HEK293 (cell line): ENCODE results near the gene SLC25A30.

ENCODE experiments used
- CTCF ChIA-PET: fragments of 350-600 bp; formaldehyde crosslinking; extraction: SDS; loops from one replicate; lab custom pipeline; 2021; ENCODE audit warnings: antibody characterized with exemption; lab: Yijun Ruan, JAX
- POLR2A ChIA-PET: fragments of 300-600 bp; formaldehyde crosslinking; extraction: SDS; loops from one replicate; lab custom pipeline; 2020; ENCODE audit warnings: antibody characterized with exemption, inconsistent platforms; lab: Yijun Ruan, JAX
- H3K27ac ChIP-seq: fragments of 200-500 bp; sonication (Bioruptor generic); 2 replicates; pipeline ENCODE4 v1.5.1; 2014; ENCODE audit warnings: low read depth, low read length, control low read depth, inconsistent platforms; ENCODE audit errors: extremely low read depth
- H3K36me3 ChIP-seq, 2 experiments: fragments of 200-500 bp in 1 of 2; sonication (Bioruptor generic) in 1 of 2; 1 replicate in 1 of 2; 2 replicates in 1 of 2; pipeline ENCODE4 v1.5.1; 2014 to 2017; ENCODE audit warnings: inconsistent platforms in 2 of 2, low read length in 2 of 2; ENCODE audit not compliant: control insufficient read depth in 2 of 2, insufficient read depth in 1 of 2
- H3K4me1 ChIP-seq: fragments of 200-500 bp; sonication (Bioruptor generic); 2 replicates; pipeline ENCODE4 v1.5.1; 2014; ENCODE audit warnings: mild to moderate bottlenecking, low read length, inconsistent platforms; ENCODE audit not compliant: control insufficient read depth, insufficient read depth
- H3K4me3 ChIP-seq: 2 replicates; pipeline ENCODE4 v1.5.1; 2011; ENCODE audit warnings: low read depth, mild to moderate bottlenecking, control low read depth, low read length, moderate library complexity
- H3K9me3 ChIP-seq: fragments of 200-500 bp; sonication (Bioruptor generic); 2 replicates; pipeline ENCODE4 v1.5.1; 2014; ENCODE audit warnings: low read depth, low read length, inconsistent platforms; ENCODE audit not compliant: control insufficient read depth, insufficient read depth
- INSM2 ChIP-seq: fragments of 450-650 bp; formaldehyde crosslinking; IDR thresholded peaks from 2 replicates; pipeline ENCODE4 v1.5.1; 2016; ENCODE audit warnings: missing biosample characterization, missing genetic modification characterization
- OSR2 ChIP-seq: fragments of 450-650 bp; formaldehyde crosslinking; IDR thresholded peaks from 2 replicates; pipeline ENCODE4 v1.5.1; 2016; ENCODE audit warnings: missing biosample characterization, missing genetic modification characterization
- PRDM6 ChIP-seq: fragments of 450-650 bp; formaldehyde crosslinking; IDR thresholded peaks from 2 replicates; pipeline ENCODE4 v1.5.1; 2017; ENCODE audit warnings: missing biosample characterization, missing genetic modification characterization
- SCRT2 ChIP-seq: fragments of 450-650 bp; formaldehyde crosslinking; IDR thresholded peaks from 2 replicates; pipeline ENCODE4 v1.5.1; 2016; ENCODE audit warnings: missing biosample characterization, missing genetic modification characterization
- TRIM28 ChIP-seq: IDR thresholded peaks from 2 replicates; pipeline ENCODE4 v1.6.1; 2011; ENCODE audit warnings: low read length, control low read depth, borderline replicate concordance
- ZBTB10 ChIP-seq: fragments of 450-650 bp; formaldehyde crosslinking; IDR thresholded peaks from 2 replicates; pipeline ENCODE4 v1.5.1; 2016; ENCODE audit warnings: missing biosample characterization, missing genetic modification characterization
- ZBTB44 ChIP-seq: fragments of 450-650 bp; IDR thresholded peaks from 2 replicates; pipeline ENCODE4 v1.5.1; 2018; ENCODE audit warnings: missing biosample characterization, mild to moderate bottlenecking, missing genetic modification characterization
- ZEB2 ChIP-seq: fragments of 450-650 bp; formaldehyde crosslinking; IDR thresholded peaks from 2 replicates; pipeline ENCODE4 v1.5.1; 2016; ENCODE audit warnings: missing biosample characterization, missing genetic modification characterization
- ZFP69B ChIP-seq: fragments of 450-650 bp; formaldehyde crosslinking; IDR thresholded peaks from 2 replicates; pipeline ENCODE4 v1.5.1; 2016; ENCODE audit warnings: missing biosample characterization, missing genetic modification characterization
- ZNF132 ChIP-seq: fragments of 450-650 bp; formaldehyde crosslinking; IDR thresholded peaks from 2 replicates; pipeline ENCODE4 v1.5.1; 2017; ENCODE audit warnings: missing biosample characterization, missing genetic modification characterization, borderline replicate concordance
- ZNF23 ChIP-seq: fragments of 450-650 bp; formaldehyde crosslinking; IDR thresholded peaks from 2 replicates; pipeline ENCODE4 v1.5.1; 2016; ENCODE audit warnings: missing biosample characterization, missing genetic modification characterization, borderline replicate concordance
- ZNF26 ChIP-seq: fragments of 450-650 bp; formaldehyde crosslinking; IDR thresholded peaks from 2 replicates; pipeline ENCODE4 v1.5.1; 2016; ENCODE audit warnings: missing biosample characterization, missing genetic modification characterization
- ZNF274 ChIP-seq, 2 experiments: fragments of 200-500 bp in 1 of 2; fragments of 450-650 bp in 1 of 2; sonication (Bioruptor generic) in 1 of 2; formaldehyde crosslinking in 1 of 2; IDR thresholded peaks; 2 replicates each; pipeline versions ENCODE4 v1.5.1 to v1.6.1; 2014 to 2016; ENCODE audit warnings: borderline replicate concordance in 1 of 2, inconsistent platforms in 1 of 2, low read length in 1 of 2, missing biosample characterization in 1 of 2, missing genetic modification characterization in 1 of 2
- ZNF335 ChIP-seq: fragments of 450-650 bp; formaldehyde crosslinking; conservative IDR thresholded peaks from 2 replicates; pipeline ENCODE4 v1.5.1; 2016; ENCODE audit warnings: missing biosample characterization, missing genetic modification characterization
- ZNF423 ChIP-seq: fragments of 450-650 bp; formaldehyde crosslinking; IDR thresholded peaks from 2 replicates; pipeline ENCODE4 v1.5.1; 2016; ENCODE audit warnings: missing biosample characterization, missing genetic modification characterization
- ZNF530 ChIP-seq: fragments of 450-650 bp; formaldehyde crosslinking; IDR thresholded peaks from 2 replicates; pipeline ENCODE4 v1.5.1; 2016; ENCODE audit warnings: low read depth, missing biosample characterization, missing genetic modification characterization
- ZNF571 ChIP-seq: fragments of 450-650 bp; formaldehyde crosslinking; IDR thresholded peaks from 2 replicates; pipeline ENCODE4 v1.5.0; 2017; ENCODE audit warnings: missing biosample characterization, missing genetic modification characterization
- ZNF600 ChIP-seq: fragments of 450-650 bp; formaldehyde crosslinking; IDR thresholded peaks from 2 replicates; pipeline ENCODE4 v1.5.1; 2016; ENCODE audit warnings: missing biosample characterization, missing genetic modification characterization
- ZNF664 ChIP-seq: fragments of 450-650 bp; formaldehyde crosslinking; IDR thresholded peaks from 2 replicates; pipeline ENCODE4 v1.5.1; 2016; ENCODE audit warnings: missing biosample characterization, missing genetic modification characterization
- ZNF768 ChIP-seq: fragments of 450-650 bp; formaldehyde crosslinking; IDR thresholded peaks from 2 replicates; pipeline ENCODE4 v1.5.1; 2018; ENCODE audit warnings: missing biosample characterization, mild to moderate bottlenecking, missing genetic modification characterization
- ZNF785 ChIP-seq: fragments of 450-650 bp; formaldehyde crosslinking; IDR thresholded peaks from 2 replicates; pipeline ENCODE4 v1.5.1; 2016; ENCODE audit warnings: missing biosample characterization, missing genetic modification characterization

SLC25A30 gene

GRCh38 chr13:45434556-45435371 lies 16.6 kb upstream of the SLC25A30 start:
- H3K27ac ChIP-seq, result no peak overlapping the region
- POLR2A ChIA-PET, result no interaction called here
- CTCF ChIA-PET, result no interaction called here

GRCh38 chr13:45433381-45433790 lies 15.2 kb upstream of the SLC25A30 start:
- Histone ChIP-seq H3K4me1 (no peaks in the 10 kb centered on the region), H3K9me3 (no peaks in the 10 kb centered on the region), H3K4me3 (no peak overlapping the region), H3K36me3 (no peaks in the 10 kb centered on the region), H3K27ac (no peak overlapping the region)
- POLR2A ChIA-PET, result no interaction called here
- CTCF ChIA-PET, result no interaction called here
- TF ChIP-seq ZBTB10 (no peak), ZFP69B (tag by site-specific recombination) (no peak), ZNF274 (IDR thresholded peaks at IDR 0.05; ENCODE audit: low read length) (no peak), ZNF274 (tag by site-specific recombination; IDR thresholded peaks at IDR 0.05; ENCODE audit: borderline replicate concordance) (no peak), ZNF785 (tag by site-specific recombination) (no peak), ZNF571 (tag by site-specific recombination) (no peak), ZNF600 (tag by site-specific recombination) (no peak), ZBTB44 (tag by site-specific recombination) (no peak)

More at GRCh38 chr13:45434556-45435371, 16.6 kb upstream of the SLC25A30 start:
- Histone ChIP-seq H3K36me3 (no peaks in the 10 kb centered on the region), H3K4me3 (no peak overlapping the region), H3K9me3 (no peaks in the 10 kb centered on the region), H3K4me1 (no peaks in the 10 kb centered on the region)
- TF ChIP-seq PRDM6 (tag by site-specific recombination), result peak; percentile 33; the same call in 1 of the 2 replicates
- no peak for TF ChIP-seq ZNF335 (tag by site-specific recombination)
- TF ChIP-seq ZNF26 (tag by site-specific recombination), result no peak
- TF ChIP-seq ZNF664 (tag by site-specific recombination), result no peak
- TF ChIP-seq ZNF768 (tag by site-specific recombination), result no peak
- no peak for TF ChIP-seq ZNF132 (tag by site-specific recombination)
- 0 out of 2 replicates have a peak, but pooled peaks have one; percentile 22 for TF ChIP-seq SCRT2 (tag by site-specific recombination)
- no peak for TF ChIP-seq ZEB2 (tag by site-specific recombination)
- no peak for TF ChIP-seq ZNF23 (tag by site-specific recombination)
- TF ChIP-seq INSM2 (tag by site-specific recombination), result no peak
- no peak for TF ChIP-seq ZNF530 (tag by site-specific recombination)
- 0 out of 2 replicates have a peak, but pooled peaks have one; percentile 24 for TF ChIP-seq OSR2 (tag by site-specific recombination)
- no peak for TF ChIP-seq ZNF785 (tag by site-specific recombination)
- no peak for TF ChIP-seq ZNF423
- TF ChIP-seq TRIM28, result no peak
